ENCODE measurements around the gene SLC52A1.
A peak's percentile ranks its signal among the peaks of the same experiment; 100 is the strongest.
"Not testable (repeated sequence)": the region's sequence is repeated elsewhere in the genome, so short reads cannot be mapped to it uniquely, and the experiment has no call there.

Gene SLC52A1

GRCh38 chr17:5030168-5030567 lies 5.1 kb downstream of the SLC52A1 start:
- not testable (repeated sequence) for DNase-seq

- DNase-seq, result no peak
These were observed 7.3 kb downstream of the SLC52A1 start for GRCh38 chr17:5027916-5028315.

- DNase-seq, result no peak
These were observed 7.9 kb downstream of the SLC52A1 start for GRCh38 chr17:5027299-5027698.

- no peak for DNase-seq
These were observed 10.6 kb downstream of the SLC52A1 start for GRCh38 chr17:5024604-5025003.

- no peak for DNase-seq
These were observed 11.6 kb downstream of the SLC52A1 start for GRCh38 chr17:5023588-5024147.

- no peak for DNase-seq
These were observed 13.0 kb downstream of the SLC52A1 start for GRCh38 chr17:5022171-5022711.

GRCh38 chr17:5020502-5021023 lies 14.7 kb downstream of the SLC52A1 start:
- no peak for DNase-seq

- DNase-seq, result peak in 1 of 2 experiments; percentile 9
These were observed 15.7 kb downstream of the SLC52A1 start for GRCh38 chr17:5019475-5019956.

- no peak for DNase-seq
These were observed 20.9 kb downstream of the SLC52A1 start for GRCh38 chr17:5014357-5014756.

- no peak for DNase-seq
These were observed 23.3 kb downstream of the SLC52A1 start for GRCh38 chr17:5011928-5012327.

GRCh38 chr17:5003214-5003867 lies 31.9 kb downstream of the SLC52A1 start:
- no peak for DNase-seq

- no peak for DNase-seq
These were observed 33.0 kb downstream of the SLC52A1 start for GRCh38 chr17:5002121-5002788.

- DNase-seq, result no peak
These were observed 35.0 kb downstream of the SLC52A1 start for GRCh38 chr17:5000237-5000639.

- no peak for DNase-seq
These were observed 35.7 kb downstream of the SLC52A1 start for GRCh38 chr17:4999430-5000093.

- DNase-seq, result no peak
These were observed 36.3 kb downstream of the SLC52A1 start for GRCh38 chr17:4998732-4999429.

- no peak for DNase-seq
These were observed 37.0 kb downstream of the SLC52A1 start for GRCh38 chr17:4998027-4998731.

- DNase-seq, result peak; percentile 53 to 58
These were observed 37.8 kb downstream of the SLC52A1 start, which contains the start of the genes INCA1 and KIF1C for GRCh38 chr17:4997302-4998026. Gene INCA1, minus strand, starts transcription at chr17:4997522. Its CDS starts 3,085 bp downstream, at chr17:4994437. Gene KIF1C, plus strand, starts transcription at chr17:4997950. Its CDS starts 2,297 bp downstream, at chr17:5000247.

GRCh38 chr17:4994081-4994595 lies 41.1 kb downstream of the SLC52A1 start:
- DNase-seq, result no peak

GRCh38 chr17:4987767-4988567 lies 47.3 kb downstream of the SLC52A1 start:
- peak in 1 of 2 experiments; percentile 5 for DNase-seq

Data from Kasumi-1 (cell line).